Measurements from ENCODE around the gene NRL.

The NRL gene

GRCh38 chr14:24064856-24065255 lies 49.9 kb downstream of the NRL start:
- no peak for DNase-seq

GRCh38 chr14:24064091-24064795 lies 50.5 kb downstream of the NRL start:
- DNase-seq, result no peak

GRCh38 chr14:24063263-24063836 lies 51.4 kb downstream of the NRL start:
- no peak for DNase-seq

- no peak for DNase-seq
These were observed 52.4 kb downstream of the NRL start for GRCh38 chr14:24062216-24062980.

GRCh38 chr14:24060984-24061913 lies 53.5 kb downstream of the NRL start:
- DNase-seq, result no peak

GRCh38 chr14:24060443-24060842 lies 54.3 kb downstream of the NRL start:
- no peak for DNase-seq

- DNase-seq, result no peak
These were observed 54.8 kb downstream of the NRL start for GRCh38 chr14:24059841-24060388.

GRCh38 chr14:24058951-24059475 lies 55.7 kb downstream of the NRL start:
- no peak for DNase-seq

GRCh38 chr14:24058260-24058950 lies 56.3 kb downstream of the NRL start:
- peak; percentile 62 to 79 for DNase-seq

- no peak for DNase-seq
These were observed 56.9 kb downstream of the NRL start for GRCh38 chr14:24057867-24058259.

GRCh38 chr14:24057271-24057670 lies 57.5 kb downstream of the NRL start:
- no peak for DNase-seq

- no peak for DNase-seq
These were observed 58.0 kb downstream of the NRL start for GRCh38 chr14:24056800-24057184.

GRCh38 chr14:24055971-24056799 lies 58.6 kb downstream of the NRL start:
- no peak for DNase-seq

- DNase-seq, result no peak
These were observed 60.1 kb downstream of the NRL start for GRCh38 chr14:24054646-24055045.

- DNase-seq, result peak in 1 of 2 donors; percentile 8
These were observed 60.5 kb downstream of the NRL start for GRCh38 chr14:24054324-24054641.

- DNase-seq, result peak in 1 of 2 donors; percentile 6
These were observed 61.0 kb downstream of the NRL start for GRCh38 chr14:24053548-24054323.

- DNase-seq, result peak; percentile 11 to 36
These were observed 61.8 kb downstream of the NRL start for GRCh38 chr14:24052656-24053547.

- DNase-seq, result peak; percentile 50 to 60
These were observed 62.7 kb downstream of the NRL start, which contains the start of gene CARMIL3 for GRCh38 chr14:24051789-24052655. CARMIL3 (plus strand) TSS chr14:24052009; CDS start chr14:24052154, 145 bp downstream.
